ENCODE measurements around the gene CYP27A1.

Gene CYP27A1

DNA sequence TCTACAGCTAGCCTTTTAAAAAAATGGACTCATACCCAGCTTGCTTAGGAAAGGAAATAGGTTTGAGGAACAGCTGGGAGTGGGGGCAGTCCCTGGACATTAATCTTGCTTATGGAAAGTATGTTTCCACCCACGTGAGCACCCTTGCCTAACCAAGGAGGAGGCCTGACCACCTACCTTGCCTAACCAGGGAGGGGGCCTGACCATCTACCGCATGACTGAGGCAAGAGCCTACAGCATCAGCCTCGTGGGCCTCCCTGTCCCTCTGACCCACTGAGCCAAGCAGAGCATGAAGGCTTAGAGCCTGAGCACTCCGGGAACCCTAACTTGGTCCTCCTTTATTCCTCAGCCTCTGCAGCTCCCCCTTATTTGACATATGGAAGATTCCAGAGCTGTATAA lies 29.4 kb downstream of the CYP27A1 start:
- no peak for DNase-seq (ENCODE audit: low read depth)

DNA sequence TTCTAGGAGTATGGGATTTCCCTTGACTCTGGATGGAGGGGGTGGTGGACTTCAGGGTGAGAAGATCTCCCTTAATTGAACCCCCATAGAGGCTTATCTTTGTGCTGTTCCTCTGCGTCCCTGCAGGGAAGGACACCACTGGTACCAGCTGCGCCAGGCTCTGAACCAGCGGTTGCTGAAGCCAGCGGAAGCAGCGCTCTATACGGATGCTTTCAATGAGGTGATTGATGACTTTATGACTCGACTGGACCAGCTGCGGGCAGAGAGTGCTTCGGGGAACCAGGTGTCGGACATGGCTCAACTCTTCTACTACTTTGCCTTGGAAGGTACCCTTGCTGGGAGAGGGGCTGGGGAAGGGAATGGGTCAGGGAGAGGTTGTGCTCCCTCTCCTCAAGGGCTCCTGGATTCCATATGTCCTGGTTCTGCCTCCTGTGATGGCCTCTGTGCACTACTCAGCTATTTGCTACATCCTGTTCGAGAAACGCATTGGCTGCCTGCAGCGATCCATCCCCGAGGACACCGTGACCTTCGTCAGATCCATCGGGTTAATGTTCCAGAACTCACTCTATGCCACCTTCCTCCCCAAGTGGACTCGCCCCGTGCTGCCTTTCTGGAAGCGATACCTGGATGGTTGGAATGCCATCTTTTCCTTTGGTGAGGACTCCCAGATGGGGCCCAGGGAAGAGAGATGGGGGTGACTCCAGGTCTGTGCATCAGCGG lies 30.3 kb downstream of the CYP27A1 start:
- no peak for DNase-seq (ENCODE audit: low read depth)

DNA sequence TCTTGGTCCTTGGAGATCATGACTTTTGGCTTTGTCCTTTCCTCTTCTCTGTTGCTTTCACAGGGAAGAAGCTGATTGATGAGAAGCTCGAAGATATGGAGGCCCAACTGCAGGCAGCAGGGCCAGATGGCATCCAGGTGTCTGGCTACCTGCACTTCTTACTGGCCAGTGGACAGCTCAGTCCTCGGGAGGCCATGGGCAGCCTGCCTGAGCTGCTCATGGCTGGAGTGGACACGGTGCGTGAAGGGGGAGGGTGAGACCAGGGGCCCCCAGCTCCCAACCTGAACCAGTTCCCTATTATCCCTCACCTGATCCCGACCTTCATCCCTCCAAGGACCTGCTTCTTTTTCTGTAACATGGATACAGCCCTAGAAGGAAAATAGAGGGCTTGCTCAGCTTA lies 30.9 kb downstream of the CYP27A1 start:
- no peak for DNase-seq (ENCODE audit: low read depth)

DNA sequence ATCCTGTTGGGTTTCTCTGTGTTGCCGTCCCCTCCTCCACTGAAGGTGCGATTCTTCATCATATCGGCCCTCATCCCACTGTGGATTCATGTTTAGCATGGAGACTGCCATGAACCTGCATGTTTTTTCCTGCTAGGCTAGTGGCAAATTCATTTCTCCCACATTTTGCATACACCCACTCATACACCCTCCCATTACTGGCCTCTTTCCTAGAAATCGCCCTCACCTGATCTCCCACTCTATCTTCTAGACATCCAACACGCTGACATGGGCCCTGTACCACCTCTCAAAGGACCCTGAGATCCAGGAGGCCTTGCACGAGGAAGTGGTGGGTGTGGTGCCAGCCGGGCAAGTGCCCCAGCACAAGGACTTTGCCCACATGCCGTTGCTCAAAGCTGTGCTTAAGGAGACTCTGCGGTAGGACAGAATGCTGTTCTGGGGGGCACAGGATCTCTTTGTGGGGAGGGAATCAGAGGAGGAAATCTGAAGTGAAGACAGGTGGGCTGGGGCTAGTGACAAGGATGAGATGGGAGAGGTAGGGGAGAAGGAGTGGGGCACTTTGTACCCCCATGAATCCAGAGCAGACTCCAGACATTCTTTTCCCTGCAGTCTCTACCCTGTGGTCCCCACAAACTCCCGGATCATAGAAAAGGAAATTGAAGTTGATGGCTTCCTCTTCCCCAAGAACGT lies 32.0 kb downstream of the CYP27A1 start:
- DNase-seq (ENCODE audit: low read depth): no peak

DNA sequence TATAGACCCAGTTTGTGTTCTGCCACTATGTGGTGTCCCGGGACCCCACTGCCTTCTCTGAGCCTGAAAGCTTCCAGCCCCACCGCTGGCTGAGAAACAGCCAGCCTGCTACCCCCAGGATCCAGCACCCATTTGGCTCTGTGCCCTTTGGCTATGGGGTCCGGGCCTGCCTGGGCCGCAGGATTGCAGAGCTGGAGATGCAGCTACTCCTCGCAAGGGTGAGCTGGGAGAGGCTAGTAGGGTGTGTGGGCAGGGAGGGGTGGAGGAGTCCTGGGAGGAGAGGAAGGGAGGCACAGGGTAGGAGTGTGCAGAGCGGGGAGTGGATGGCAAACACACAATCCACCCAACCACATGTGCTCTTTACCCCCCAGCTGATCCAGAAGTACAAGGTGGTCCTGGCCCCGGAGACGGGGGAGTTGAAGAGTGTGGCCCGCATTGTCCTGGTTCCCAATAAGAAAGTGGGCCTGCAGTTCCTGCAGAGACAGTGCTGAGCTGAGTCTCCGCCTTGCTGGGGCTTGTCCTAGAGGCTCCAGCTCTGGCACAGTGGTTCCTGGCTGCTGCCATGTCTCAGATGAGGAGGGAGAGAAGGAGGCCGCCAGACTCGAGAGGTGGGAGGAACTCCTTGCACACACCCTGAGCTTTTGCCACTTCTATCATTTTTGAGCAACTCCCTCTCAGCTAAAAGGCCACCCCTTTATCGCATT lies 32.7 kb downstream of the CYP27A1 start:
- no peak for DNase-seq (ENCODE audit: low read depth)

DNA sequence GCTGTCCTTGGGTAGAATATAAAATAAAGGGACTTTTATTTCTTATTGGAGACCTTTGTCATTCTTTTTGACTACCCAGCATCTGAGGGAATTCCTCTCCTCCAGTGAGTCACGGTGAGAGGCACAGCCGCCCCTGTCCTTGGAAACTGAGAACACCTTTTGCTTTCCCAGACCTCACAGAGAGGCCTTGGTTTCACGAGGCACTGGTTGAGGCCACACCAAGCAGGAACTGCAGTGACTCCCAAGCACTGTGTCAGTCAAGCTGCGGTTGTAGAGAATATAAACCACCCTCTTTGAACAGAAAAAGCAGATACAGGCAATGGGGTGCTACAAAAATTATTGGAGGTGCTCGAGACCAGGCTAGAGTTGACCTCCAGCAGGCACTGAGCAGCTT lies 33.3 kb downstream of the CYP27A1 start:
- no peak for DNase-seq (ENCODE audit: low read depth)

DNA sequence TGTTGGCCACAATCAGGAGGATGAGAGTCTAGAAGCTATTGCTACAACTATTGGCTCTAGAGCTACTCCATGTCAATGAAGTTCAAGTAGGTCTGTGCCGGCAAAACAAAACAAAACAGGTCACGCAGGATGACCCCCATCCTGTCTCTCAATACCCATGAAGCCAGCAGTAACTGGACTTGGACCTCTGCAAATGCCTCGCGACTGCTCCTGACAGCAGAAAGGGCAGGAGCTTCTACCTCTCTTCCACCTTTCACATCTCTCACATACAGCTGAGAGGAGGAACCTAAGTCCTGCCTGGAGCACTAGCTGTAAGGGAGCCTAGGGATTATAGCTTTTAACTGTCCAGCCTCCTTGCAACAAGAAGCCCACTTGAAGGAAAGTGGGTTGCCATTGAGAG lies 33.7 kb downstream of the CYP27A1 start:
- DNase-seq (ENCODE audit: low read depth): no peak

DNA sequence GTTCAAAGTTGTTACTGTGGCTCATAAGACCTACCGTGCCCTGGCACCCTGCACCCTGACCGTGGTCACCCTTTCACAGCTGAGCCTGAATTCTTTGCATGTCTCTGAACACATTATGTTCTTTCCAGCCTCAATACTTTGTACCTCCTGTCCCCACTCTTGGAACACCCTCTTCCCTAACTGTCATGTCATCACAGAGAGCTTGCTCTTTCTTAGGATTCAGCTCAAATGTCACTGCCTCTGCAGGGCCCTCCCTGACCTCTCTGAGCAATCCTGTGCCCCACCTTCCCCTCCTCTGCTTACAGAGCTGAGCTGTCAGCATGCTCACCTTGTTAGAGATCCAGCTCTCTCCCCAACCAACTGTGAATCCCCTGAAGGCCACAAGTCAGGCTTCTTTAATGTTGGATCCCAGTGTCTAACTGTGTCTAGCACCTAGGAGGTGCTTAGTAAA lies 34.6 kb downstream of the CYP27A1 start:
- no peak for DNase-seq (ENCODE audit: low read depth)

DNA sequence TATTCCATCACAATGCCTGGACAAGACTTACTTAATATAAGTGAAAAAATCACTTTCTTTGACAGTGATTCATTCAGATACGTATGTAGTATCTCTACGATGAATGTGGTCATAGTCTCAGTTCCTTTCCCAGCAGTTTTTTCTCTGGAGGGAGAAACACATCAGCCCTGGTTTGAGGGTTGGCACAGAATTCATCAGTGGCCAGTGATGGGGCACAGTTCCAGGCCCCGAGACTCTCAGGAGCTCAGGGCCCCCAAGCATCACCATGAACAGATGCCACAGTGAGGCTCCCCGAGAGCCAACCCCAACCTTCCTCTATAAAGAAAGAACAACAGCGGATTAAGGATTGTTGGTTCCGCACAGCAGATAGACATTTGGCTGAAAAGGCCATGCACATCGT lies 37.1 kb downstream of the CYP27A1 start:
- DNase-seq (ENCODE audit: low read depth): no peak

DNA sequence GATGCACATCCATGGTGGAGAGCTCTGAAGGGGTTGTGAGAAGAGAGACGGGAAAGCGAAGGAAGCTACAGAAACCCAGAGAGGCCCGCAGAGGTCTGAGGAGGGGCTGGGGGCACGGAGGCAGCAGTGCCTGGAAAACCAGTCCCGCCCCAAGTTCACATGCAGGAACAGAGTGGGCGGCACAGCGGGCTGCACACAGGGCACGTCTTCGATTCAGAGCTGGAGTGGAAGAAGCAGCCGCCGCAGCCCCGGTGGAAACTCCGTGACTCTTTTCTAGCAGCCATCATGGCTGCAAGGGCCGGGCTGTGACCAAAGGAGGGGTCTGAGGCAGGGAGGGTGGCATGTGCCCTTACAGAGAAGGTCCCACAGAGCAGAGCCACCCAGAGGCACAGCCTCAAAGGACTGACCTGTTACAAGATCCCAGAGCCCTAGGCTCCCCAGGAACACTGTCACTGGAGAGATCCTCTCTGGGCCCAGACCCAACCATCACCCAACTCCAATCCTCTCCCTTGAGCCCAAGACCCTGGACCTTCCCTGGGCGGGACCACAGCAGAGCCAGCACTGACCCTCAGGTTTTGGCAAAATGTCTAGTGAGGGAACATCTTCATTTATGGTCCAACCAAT lies 38.9 kb downstream of the CYP27A1 start:
- no peak for DNase-seq (ENCODE audit: low read depth)

DNA sequence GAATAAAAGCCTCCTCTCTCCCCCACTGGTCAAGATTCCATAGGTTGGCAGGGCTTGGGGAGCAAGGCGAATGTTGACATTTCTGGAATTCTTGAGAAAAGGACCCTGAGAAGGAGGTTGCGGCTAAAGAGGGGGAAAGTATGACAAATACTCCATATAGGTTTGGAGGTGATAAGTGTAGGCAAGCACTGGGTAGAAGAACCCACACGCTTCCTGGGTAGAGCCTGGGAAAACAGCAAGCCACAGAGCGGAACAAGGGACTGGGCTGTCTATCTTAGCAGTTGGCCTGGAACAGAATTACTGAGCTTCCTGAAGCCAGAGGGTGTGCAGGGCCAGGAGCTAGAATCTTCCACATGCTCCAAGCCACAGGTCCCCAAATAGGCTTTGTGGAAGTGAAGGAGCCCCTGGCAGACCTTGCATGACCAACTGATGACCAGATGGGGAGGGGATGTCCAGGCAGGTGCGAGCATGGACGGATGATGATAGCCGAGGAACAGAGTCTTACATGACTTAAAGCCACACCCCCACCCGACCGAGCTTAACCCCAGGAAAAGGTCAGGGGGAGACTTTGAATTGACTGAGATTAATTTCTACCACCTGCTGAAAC lies 39.8 kb downstream of the CYP27A1 start:
- no peak for DNase-seq (ENCODE audit: low read depth)

DNA sequence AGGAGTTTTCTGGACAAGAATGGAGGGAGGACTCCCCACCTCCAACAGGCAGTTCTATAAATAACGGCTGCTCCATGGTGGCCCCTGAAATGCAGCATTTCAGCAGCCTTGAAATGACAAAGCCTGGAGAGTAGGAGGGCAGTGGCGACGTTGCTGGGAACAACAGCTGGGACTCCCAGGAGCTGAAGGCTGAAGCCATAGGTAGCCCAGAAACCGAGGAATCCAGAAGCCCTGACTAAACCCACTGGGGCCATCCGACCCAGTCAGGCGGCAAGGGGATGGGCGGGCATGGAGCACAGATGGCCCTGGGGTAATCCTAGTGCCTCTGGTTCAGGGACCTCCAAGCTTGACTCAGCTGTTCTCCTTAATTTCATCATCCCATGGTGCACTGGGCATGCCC lies 40.7 kb downstream of the CYP27A1 start:
- DNase-seq (ENCODE audit: low read depth): no peak

DNA sequence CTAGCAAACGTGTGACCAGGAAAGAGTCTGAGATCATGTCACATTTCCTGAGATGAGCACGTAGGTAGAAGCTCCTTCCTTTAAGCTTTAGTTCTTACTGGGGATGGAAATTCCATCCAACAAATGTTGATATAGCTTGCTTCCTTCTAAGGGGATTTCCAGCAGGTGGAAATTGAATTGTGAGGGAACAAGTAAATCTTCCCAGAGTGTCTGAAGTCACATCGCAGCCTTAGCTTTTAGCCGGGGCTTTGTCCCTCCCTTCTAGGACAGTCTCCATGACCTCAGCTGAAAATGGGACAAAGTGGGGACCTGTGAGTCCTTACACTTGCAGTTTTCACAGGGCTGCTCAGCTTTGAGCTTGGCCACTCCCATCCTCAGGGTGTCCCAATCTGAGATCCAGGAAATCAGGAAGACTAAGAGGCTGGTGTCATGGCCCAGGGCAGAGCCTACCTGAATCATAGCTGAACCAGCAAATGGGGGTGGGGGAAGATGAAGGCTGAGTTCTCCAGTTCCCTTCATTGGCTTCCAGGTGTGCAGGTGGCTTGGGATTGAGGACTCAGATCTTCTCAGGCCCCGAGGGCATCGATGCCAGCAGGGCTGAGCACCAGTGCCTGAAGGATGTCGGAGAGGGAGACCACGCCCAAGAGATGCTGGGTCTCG lies 41.4 kb downstream of the CYP27A1 start:
- DNase-seq (ENCODE audit: low read depth): no peak

DNA sequence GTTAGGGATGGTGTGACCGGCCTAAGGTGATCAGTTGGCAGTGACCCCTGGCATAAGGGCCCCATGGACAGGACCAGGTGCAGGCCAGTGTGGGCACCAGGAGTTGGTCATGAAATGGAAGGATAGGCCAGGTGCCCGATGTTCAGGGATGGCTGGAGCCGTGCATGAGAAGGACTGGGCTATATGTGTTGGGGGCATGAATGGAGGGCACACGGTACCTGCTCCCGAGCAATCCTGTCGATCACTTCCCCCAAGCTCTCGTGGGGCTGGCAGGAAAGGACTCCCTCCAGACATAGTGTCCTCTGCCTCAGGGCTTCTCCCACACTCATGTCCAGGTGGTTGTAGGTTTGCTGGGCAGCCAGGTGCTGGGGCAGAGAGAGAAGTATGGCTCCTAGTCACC lies 42.1 kb downstream of the CYP27A1 start:
- DNase-seq (ENCODE audit: low read depth): no peak

DNA sequence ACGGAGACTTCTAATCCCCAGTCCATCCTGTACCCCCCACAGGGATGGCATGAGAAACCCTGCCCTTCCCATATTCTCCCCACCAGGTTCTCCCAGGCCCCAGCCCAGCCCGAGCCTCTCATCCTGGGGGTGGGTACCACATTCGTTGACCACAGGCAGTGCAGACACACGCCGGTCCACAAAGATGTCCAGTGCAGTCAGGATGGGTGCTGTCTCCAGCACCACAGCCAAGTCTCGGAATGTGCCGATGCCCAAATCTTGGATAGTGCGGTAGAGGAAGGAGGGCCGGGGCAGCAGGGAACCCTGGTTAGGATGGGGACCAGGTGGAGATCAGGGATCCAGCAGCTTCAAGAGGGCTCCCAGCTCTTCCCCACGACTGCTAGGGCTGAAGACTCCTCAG lies 44.8 kb downstream of the CYP27A1 start:
- no peak for DNase-seq (ENCODE audit: low read depth)

DNA sequence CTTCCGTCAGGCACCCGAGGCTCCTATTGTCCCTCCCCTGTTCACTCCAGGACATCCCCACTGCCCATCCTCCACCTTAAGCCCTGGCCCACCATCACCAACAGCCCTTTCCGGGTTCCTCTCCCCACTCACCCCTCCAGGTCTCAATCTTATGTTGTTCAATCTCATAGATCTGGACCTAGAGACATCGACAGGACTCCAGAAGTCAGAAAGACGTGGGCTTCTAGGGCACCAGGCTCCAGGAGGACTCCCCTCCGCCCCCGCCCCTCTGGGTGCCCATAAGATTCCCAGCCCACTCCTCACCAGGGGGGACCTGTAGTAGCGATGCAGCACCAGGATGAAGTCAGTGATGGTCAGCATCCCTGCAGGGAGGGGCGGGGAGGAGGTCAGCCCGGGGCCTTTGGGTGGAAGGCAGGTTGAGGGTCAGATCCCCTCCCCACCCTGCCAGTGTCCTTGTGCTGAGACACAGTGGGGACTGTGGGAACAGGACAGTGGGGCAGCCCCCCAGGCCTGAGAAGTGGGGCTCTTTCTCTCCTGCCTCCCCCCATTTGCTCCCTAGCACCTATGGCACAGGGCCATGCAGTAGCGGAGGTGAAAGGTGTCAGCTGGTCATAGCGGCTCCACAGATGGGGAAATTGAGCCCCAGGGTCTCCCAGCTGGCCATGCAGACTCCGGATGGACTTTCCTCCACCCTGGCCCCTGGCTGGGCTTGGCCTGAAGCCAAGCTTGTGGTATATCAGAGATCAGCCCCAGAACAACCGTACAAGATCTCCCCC lies 45.9 kb downstream of the CYP27A1 start:
- no peak for DNase-seq (ENCODE audit: low read depth)

DNA sequence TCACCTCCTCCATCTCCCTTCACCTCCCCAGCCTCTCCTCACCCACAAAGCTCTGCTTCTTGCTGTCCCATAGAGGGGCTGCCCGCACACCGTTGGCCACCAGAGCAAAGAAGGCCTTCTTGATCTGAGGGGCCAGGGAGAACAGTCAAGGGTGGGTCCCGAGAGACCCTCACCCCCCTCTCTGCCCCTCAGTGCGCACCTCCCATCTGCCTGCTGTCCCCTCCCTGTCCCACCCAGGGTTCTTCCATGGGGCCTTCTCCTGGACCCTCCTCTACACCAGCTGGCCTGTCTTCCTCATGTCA lies 46.5 kb downstream of the CYP27A1 start:
- DNase-seq (ENCODE audit: low read depth): no peak

DNA sequence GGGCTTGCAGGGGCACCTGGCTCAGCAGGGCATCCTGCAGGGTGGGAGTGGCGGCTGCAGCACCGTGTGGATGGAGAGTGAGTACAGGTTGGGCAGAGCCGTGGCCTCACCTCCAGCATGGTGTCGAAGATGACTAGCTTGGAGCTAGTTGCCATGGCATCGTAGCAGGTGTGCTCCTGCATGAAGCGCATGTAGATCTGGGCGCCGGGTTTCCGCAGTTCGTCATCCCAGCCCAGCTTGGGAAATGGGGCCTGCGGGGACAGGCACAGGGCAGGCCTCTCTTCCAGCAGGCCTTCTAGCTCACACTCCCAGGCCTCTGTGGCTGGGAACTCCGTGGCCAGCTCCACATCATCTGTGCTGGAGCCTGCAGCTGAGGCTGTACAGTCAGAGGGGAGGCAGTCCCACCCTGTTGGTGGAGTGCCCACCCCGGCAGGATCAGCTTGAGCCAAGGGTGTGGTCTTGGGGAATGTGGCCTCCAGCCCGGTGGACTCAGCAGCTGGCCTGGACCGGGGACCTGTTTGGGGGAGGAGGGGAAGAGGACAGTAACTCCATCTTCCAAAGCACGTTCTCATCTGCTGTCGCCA lies 48.0 kb downstream of the CYP27A1 start:
- DNase-seq (ENCODE audit: low read depth): no peak

DNA sequence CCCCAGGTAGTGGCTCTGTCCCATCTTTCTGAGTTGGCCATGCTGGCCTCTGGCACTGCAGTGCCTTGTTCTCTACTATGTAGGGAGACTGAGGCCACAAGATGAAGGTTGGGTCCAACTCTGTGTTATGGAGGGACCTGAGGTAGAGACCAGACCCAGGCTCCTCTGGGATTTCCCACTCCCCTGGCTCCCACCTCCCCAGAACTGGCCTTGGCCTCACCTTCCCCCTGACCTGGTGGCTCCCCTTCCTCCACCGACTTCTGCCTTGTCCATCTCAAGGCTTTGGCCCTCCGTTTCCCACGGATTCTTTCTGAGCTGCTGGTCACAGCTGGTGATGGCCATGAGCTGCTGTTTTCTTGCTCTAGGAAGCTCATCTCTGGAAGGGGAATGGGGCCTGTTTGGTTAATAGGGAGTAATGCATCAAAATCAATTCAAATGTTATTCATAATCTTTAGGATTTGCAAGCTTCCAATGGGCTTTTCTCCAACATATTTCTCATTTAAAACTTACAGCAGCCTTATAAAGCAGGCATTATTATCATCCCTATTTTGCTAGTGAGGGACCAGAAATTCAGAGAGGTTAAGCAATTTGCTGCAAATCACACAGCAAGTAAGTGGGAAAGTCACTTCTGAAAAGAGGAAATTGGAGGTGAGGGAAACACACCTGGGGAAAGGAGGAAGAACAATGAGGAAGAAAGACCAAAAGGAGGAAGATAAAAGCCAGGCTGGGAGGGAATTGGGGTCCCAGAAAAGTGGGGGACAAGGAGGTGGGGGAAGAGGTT lies 48.8 kb downstream of the CYP27A1 start:
- DNase-seq (ENCODE audit: low read depth): no peak

DNA sequence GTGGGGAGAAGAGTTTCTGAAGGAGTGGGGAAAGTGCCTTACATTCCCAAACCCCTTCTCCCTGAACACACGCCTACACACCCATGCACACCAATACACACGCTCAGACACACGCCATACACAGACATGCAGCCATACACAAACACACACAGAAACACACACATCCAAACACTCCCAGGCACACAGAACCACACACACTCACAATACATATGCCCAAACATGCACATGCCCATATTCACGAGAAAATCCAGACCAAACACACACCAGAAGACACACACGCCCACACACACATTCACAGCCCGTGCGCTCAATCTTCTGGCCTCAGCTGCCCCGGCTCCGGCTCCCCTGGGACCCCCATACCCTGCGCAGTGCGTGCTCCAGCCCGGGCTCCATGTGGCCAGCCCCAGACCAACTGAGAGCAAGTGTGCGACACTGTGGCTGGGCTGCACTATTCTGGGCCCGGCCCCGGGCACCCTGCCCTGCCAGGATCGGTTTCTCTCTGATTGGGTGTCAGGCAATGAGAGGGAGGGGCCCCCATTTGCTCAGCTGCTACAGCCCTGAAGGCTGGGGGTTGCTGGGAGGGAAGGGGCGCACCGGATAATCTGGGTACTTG lies 49.5 kb downstream of the CYP27A1 start, which contains the start of gene PRKAG3:
Gene PRKAG3, minus strand, starts transcription at position 426 of the 613 bp plus-strand sequence.
- DNase-seq (ENCODE audit: low read depth): no peak
